Hepatocyte (in vitro differentiated cells): Measurements from ENCODE around the gene TCEANC2. TPM values are rescaled to one million over a fixed set of nuclear protein-coding genes. Genes with fewer than 3 reads are reported as not detected.

Source experiments
- DNase-seq: peaks from one replicate; pipeline ENCODE4 v3.0.0-alpha.2; 2016; ENCODE audit warnings: low spot score
- H2AFZ ChIP-seq: fragments of 200-600 bp; sonication (generic); 2 replicates; pipeline ENCODE4 v1.6.0; 2016; ENCODE audit warnings: antibody characterized with exemption, mild to moderate bottlenecking
- H3K27ac ChIP-seq: fragments of 200-600 bp; sonication (generic); 2 replicates; pipeline ENCODE4 v1.5.1; 2016; ENCODE audit warnings: mild to moderate bottlenecking
- H3K27me3 ChIP-seq: fragments of 200-600 bp; sonication (generic); 2 replicates; pipeline ENCODE4 v1.6.1; 2016
- H3K36me3 ChIP-seq: fragments of 200-600 bp; sonication (generic); replicated peaks from 2 replicates; pipeline ENCODE4 v1.5.1; 2016; ENCODE audit warnings: low read depth; ENCODE audit not compliant: insufficient read depth
- H3K4me1 ChIP-seq: fragments of 200-600 bp; sonication (generic); 2 replicates; pipeline ENCODE4 v1.5.1; 2016; ENCODE audit warnings: mild to moderate bottlenecking, moderate library complexity; ENCODE audit not compliant: insufficient read depth
- H3K4me2 ChIP-seq: fragments of 200-600 bp; sonication (generic); 2 replicates; pipeline ENCODE4 v1.6.0; 2016
- H3K4me3 ChIP-seq: fragments of 200-600 bp; sonication (generic); 2 replicates; pipeline ENCODE4 v1.5.1; 2016; ENCODE audit warnings: mild to moderate bottlenecking
- H3K79me2 ChIP-seq: fragments of 200-600 bp; sonication (generic); 2 replicates; pipeline ENCODE4 v1.6.0; 2017; ENCODE audit warnings: mild to moderate bottlenecking
- H3K9me2 ChIP-seq: fragments of 200-600 bp; sonication (generic); replicated peaks from 2 replicates; pipeline ENCODE4 v1.6.0; 2017; ENCODE audit warnings: mild to moderate bottlenecking; ENCODE audit not compliant: insufficient read depth
- H3K9me3 ChIP-seq: fragments of 200-600 bp; sonication (generic); 2 replicates; pipeline ENCODE4 v1.5.1; 2016; ENCODE audit warnings: low read depth, mild to moderate bottlenecking
- H4K20me1 ChIP-seq: fragments of 200-600 bp; sonication (generic); 2 replicates; pipeline ENCODE4 v1.6.0; 2016; ENCODE audit warnings: mild to moderate bottlenecking; ENCODE audit not compliant: insufficient read depth, poor library complexity, severe bottlenecking
- CTCF ChIP-seq: fragments of 200-600 bp; sonication (generic); IDR thresholded peaks from 2 replicates; pipeline ENCODE4 v1.5.1; 2016; ENCODE audit warnings: antibody characterized with exemption, mild to moderate bottlenecking; ENCODE audit not compliant: poor library complexity
- EZH2 ChIP-seq: fragments of 200-600 bp; sonication (generic); IDR thresholded peaks from 2 replicates; pipeline ENCODE4 v1.6.1; 2016; ENCODE audit warnings: antibody characterized with exemption, mild to moderate bottlenecking, borderline replicate concordance
- EZH2phosphoT487 ChIP-seq: fragments of 200-600 bp; sonication (generic); IDR thresholded peaks from one replicate; pipeline ENCODE4 v1.6.1; 2018; ENCODE audit warnings: antibody characterized with exemption, mild to moderate bottlenecking, low read depth, moderate library complexity; ENCODE audit not compliant: unreplicated experiment, severe bottlenecking
- WGBS: methylation state at CpG from one replicate; pipeline ENCODE4 v1.1.6; 2016; ENCODE audit warnings: low lambda C conversion rate; ENCODE audit errors: missing lambda C conversion rate; 5-methylcytosine and 5-hydroxymethylcytosine counted together
- polyA plus RNA-seq: library from polyadenylated mRNA; unstranded; fragments of >200 nt; fragmentation: Nextera tagmentation; extraction: Ambion mirVana; gene quantifications from 2 replicates; pipeline ENCODE4 v1.2.1, GENCODE V29; 2016
- total RNA-seq: library from RNA; depleted of rRNA; stranded (reverse); fragments of >200 nt; gene quantifications from 2 replicates; pipeline ENCODE4 v1.2.3, GENCODE V29; 2014

Gene TCEANC2
- total and polyA plus RNA-seq, 2 experiments from 2014 or later: 3.0 to 3.2 TPM

DNA sequence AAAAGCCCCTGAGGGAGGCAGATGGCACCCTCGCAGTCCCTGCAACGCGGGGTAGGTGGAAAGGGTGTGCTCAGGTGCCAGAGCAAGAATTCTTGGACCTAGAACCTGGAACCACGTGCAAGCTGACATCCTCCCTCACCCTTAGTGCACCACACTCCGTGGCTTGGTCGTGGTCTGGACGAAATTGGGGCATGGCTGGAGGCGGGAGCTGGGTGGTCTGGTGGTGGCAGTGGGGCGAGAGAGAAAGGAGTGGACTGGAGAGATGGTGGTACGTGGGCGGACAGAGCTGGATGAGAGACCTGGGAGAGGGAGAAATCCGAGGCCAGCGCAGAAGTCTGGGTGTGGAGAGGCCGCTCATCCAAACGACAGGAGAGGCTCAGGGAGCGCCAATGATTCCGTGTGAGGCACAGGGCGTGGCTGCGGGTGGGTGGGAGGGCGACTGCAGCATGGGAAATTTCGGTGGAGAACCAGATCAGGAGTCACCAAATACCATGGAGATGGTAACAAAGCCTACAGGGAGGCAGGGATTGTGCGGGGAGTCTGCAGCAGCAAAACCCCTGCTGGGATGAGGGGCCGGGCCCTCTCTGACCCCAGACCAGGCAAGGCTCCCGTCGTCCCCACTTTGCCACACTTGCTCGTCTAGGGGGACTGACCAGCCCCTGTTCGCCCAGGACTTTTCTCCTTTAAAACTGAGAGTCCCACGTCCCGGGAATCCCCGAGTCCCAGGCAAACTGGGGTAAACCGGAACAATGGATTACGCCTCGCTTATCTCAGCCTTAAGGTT, 67.5 kb downstream of the TCEANC2 start:
- Histone ChIP-seq H3K79me2 (no peaks in the 10 kb centered on the region), H3K27ac (no peak overlapping the region), H3K27me3 (no peaks in the 10 kb centered on the region), H3K4me2 (peak overlapping the region; percentile 86), H3K4me1 (peaks cover 12% of the 10 kb centered on the region), H3K4me3 (no peak overlapping the region), H3K9me2 (no peaks in the 10 kb centered on the region), H3K9me3 (no peaks in the 10 kb centered on the region), H2AFZ (peak overlapping the region; percentile 27), H3K36me3 (no peaks in the 10 kb centered on the region), H4K20me1 (no peaks in the 10 kb centered on the region)
- DNase-seq: peak; percentile 21
- TF ChIP-seq EZH2: no peak
- no peak for TF ChIP-seq CTCF
- TF ChIP-seq EZH2phosphoT487: no peak
- 67% methylated on average over 30 of the region's 33 CpGs for WGBS

DNA sequence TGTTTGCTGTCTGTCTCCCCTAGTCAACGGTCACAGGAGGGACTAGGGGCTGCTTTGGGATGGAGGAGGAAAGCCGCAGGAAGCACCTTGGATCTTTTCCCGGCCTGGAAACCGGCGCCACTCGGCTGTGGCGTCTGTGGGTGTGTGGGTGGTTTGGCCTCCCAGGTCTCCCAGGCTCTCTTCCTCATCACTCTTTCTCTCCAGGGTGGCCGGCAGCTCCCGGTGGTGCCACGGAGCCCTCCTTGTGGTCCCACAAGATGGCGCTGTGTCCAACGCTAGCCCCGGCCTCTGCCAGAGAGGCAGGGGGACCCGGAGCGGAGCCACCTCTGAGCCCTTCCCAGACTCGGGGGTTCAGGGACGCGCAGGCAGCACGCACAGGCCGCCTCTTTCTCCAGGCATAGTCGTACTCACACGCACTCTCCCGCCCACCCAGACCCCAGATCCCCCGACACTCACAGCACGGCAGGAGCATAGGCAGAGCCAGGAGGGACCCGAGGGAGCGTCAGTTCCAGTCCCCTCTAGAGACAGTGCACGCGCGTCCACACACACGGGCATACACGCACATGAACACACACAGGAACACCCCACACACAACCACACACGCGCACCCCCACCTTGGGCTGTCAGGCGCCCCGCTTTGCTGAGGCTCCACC, 68.2 kb downstream of the TCEANC2 start:
- H3K27ac ChIP-seq: no peak overlapping the region
- 8% methylated on average over 24 of the region's 36 CpGs for WGBS

DNA sequence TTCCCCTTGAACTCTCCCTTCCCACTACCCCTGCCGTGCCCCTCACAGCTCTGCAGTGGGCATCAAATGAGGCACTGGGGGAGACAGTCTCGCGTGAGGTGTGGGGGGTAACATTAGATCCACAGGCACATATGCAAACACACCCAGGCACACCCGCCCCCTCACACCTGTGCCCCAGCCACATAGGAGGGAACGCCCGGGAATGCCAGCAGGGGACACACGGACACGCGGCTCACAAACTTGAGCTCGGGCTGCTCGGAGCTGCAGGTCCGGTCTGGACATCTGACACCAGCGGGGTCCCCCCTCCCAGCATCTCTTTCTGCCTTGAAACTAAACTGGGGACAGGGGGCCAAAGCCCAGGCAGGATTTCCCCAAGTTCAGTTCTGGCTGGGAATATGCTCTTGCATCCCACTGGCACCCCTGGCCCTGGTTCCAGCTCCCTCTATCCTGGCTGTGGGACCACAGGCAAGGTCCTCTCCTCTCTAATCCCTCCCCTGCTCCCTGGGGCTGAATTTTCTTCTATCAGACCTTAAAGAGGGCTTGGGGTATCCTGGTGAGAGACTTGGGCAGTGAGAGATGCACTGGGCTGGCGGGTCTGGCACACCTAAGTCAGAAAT, 68.8 kb downstream of the TCEANC2 start:
- Histone ChIP-seq H3K9me3 (no peaks in the 10 kb centered on the region), H2AFZ (peak overlapping the region; percentile 27), H3K79me2 (no peaks in the 10 kb centered on the region), H4K20me1 (no peaks in the 10 kb centered on the region), H3K4me2 (peak overlapping the region; percentile 86), H3K27ac (no peak overlapping the region), H3K9me2 (no peaks in the 10 kb centered on the region), H3K36me3 (no peaks in the 10 kb centered on the region), H3K4me3 (no peak overlapping the region), H3K27me3 (no peaks in the 10 kb centered on the region), H3K4me1 (peaks cover 12% of the 10 kb centered on the region)
- TF ChIP-seq CTCF: no peak
- no peak for TF ChIP-seq EZH2phosphoT487
- TF ChIP-seq EZH2: no peak
- 46% methylated on average over 13 of the region's 14 CpGs for WGBS
- DNase-seq: peak; percentile 28

More for the DNA sequence above, 68.2 kb downstream of the TCEANC2 start:
- Histone ChIP-seq H3K4me2 (peak overlapping the region; percentile 86), H3K9me2 (no peaks in the 10 kb centered on the region), H3K36me3 (no peaks in the 10 kb centered on the region), H4K20me1 (no peaks in the 10 kb centered on the region), H2AFZ (peak overlapping the region; percentile 27), H3K27me3 (no peaks in the 10 kb centered on the region), H3K4me1 (peaks cover 12% of the 10 kb centered on the region), H3K4me3 (no peak overlapping the region), H3K79me2 (no peaks in the 10 kb centered on the region), H3K9me3 (no peaks in the 10 kb centered on the region)
- peak; percentile 89 for DNase-seq
- TF ChIP-seq EZH2phosphoT487 (no peak), CTCF (peak; percentile 85)
